ENCODE data around the gene PKD1L1. TPM values are rescaled to one million over a fixed set of nuclear protein-coding genes. Genes with fewer than 3 reads are reported as not detected.
"Not testable (repeated sequence)": the region's sequence is repeated elsewhere in the genome, so short reads cannot be mapped to it uniquely, and the experiment has no call there.

Gene PKD1L1
- total RNA-seq, 4 donors from 2014 or later = 0.44 to 8.4 (median 0.82) TPM

- no peaks in the 10 kb centered on the region for H3K4me1 ChIP-seq
- no peak overlapping the region for H3K27ac ChIP-seq
- no peak overlapping the region for H3K4me3 ChIP-seq
- no peaks in the 10 kb centered on the region for H3K9me3 ChIP-seq
- no peaks in the 10 kb centered on the region for H3K27me3 ChIP-seq
- no peak for DNase-seq (ENCODE audit: low spot score in 2 of 2)
- TF ChIP-seq CTCF (IDR thresholded peaks at IDR 0.05) = no peak
- TF ChIP-seq POLR2A (IDR thresholded peaks at IDR 0.05) = no peak
- TF ChIP-seq EP300 (IDR thresholded peaks at IDR 0.05) = no peak
- 78 to 85% methylated on average over 9 to 11 of the region's 11 CpGs for WGBS, 2 donors
- H3K36me3 ChIP-seq = peaks cover 0 to 7% (median 0%) of the 10 kb centered on the region in 3 donors
These were observed 15.7 kb downstream of the PKD1L1 start for GRCh38 chr7:47932466-47933037.

- Histone ChIP-seq H3K27me3 (no peaks in the 10 kb centered on the region), H3K27ac (no peak overlapping the region), H3K4me1 (no peaks in the 10 kb centered on the region), H3K9me3 (no peaks in the 10 kb centered on the region), H3K4me3 (no peak overlapping the region), H3K36me3 (peaks cover 0 to 7% (median 0%) of the 10 kb centered on the region in 3 donors)
- WGBS, 2 donors = 40 to 58% methylated on average over 6 of the region's 6 CpGs
- TF ChIP-seq EP300 (IDR thresholded peaks at IDR 0.05) = no peak
- no peak for TF ChIP-seq POLR2A (IDR thresholded peaks at IDR 0.05)
- no peak for TF ChIP-seq CTCF (IDR thresholded peaks at IDR 0.05)
- DNase-seq (ENCODE audit: low spot score in 2 of 2) = no peak
These were observed 16.2 kb downstream of the PKD1L1 start for GRCh38 chr7:47932016-47932415.

GRCh38 chr7:47931005-47932004 is 17.0 kb downstream of the PKD1L1 start:
- 91 to 96% methylated on average over 17 to 18 of the region's 18 CpGs for WGBS, 2 donors
- TF ChIP-seq POLR2A (IDR thresholded peaks at IDR 0.05) (no peak), EP300 (IDR thresholded peaks at IDR 0.05) (no peak), CTCF (IDR thresholded peaks at IDR 0.05) (no peak)
- DNase-seq (ENCODE audit: low spot score in 2 of 2) = no peak
- no peak overlapping the region for H3K27ac ChIP-seq
- no peak overlapping the region for H3K4me3 ChIP-seq
- no peaks in the 10 kb centered on the region for H3K27me3 ChIP-seq
- peaks cover 0 to 7% (median 0%) of the 10 kb centered on the region in 3 donors for H3K36me3 ChIP-seq
- no peaks in the 10 kb centered on the region for H3K9me3 ChIP-seq
- H3K4me1 ChIP-seq = no peaks in the 10 kb centered on the region

GRCh38 chr7:47924266-47924665 is 24.0 kb downstream of the PKD1L1 start:
- peaks cover 0 to 7% (median 0%) of the 10 kb centered on the region in 3 donors for H3K36me3 ChIP-seq
- H3K4me3 ChIP-seq = no peak overlapping the region
- DNase-seq (ENCODE audit: low spot score in 2 of 2) = no peak
- 71 to 74% methylated on average over 2 of the region's 2 CpGs for WGBS, 2 donors
- TF ChIP-seq POLR2A (IDR thresholded peaks at IDR 0.05) = no peak
- TF ChIP-seq CTCF (IDR thresholded peaks at IDR 0.05) = no peak
- no peak for TF ChIP-seq EP300 (IDR thresholded peaks at IDR 0.05)
- no peak overlapping the region for H3K27ac ChIP-seq
- no peaks in the 10 kb centered on the region for H3K4me1 ChIP-seq
- H3K27me3 ChIP-seq = no peaks in the 10 kb centered on the region
- H3K9me3 ChIP-seq = no peaks in the 10 kb centered on the region

- H3K36me3 ChIP-seq; H3K4me1 ChIP-seq; H3K27ac ChIP-seq; H3K9me3 ChIP-seq; H3K4me3 ChIP-seq; DNase-seq (ENCODE audit: low spot score in 2 of 2); H3K27me3 ChIP-seq: not testable (repeated sequence)
- 67 to 74% methylated on average over 8 of the region's 8 CpGs for WGBS, 2 donors
These were observed 25.0 kb downstream of the PKD1L1 start for GRCh38 chr7:47923081-47923875.

GRCh38 chr7:47916514-47916913 is 31.8 kb downstream of the PKD1L1 start:
- H3K4me1 ChIP-seq; H3K27me3 ChIP-seq; DNase-seq (ENCODE audit: low spot score in 2 of 2); H3K36me3 ChIP-seq; H3K27ac ChIP-seq; H3K4me3 ChIP-seq; H3K9me3 ChIP-seq: not testable (repeated sequence)
- 85 to 87% methylated on average over 1 of the region's 1 CpG for WGBS, 2 donors
